Stimulated activated CD4-positive, alpha-beta T cell treated with anti-CD3 and anti-CD28 coated beads, TNF-alpha, amount 100 ng/mL, for 4 hours (primary cell): ENCODE measurements around the gene C12orf50.
"Not testable (repeated sequence)": the region's sequence is repeated elsewhere in the genome, so short reads cannot be mapped to it uniquely, and the experiment has no call there.

Source experiments
- DNase-seq, 3 experiments: peaks; one replicate each; pipeline ENCODE4 v3.0.0-alpha.2; 2020; ENCODE audit warnings: low read depth in 3 of 3

C12orf50 gene

GRCh38 chr12:88029093-88029665 lies at the start of gene C12orf50:
TSS of gene C12orf50 (minus strand) at chr12:88029401. CDS start at chr12:88026962, 2,439 bp downstream.
- no peak for DNase-seq

- DNase-seq, result no peak
These were observed 38.1 kb upstream of the C12orf50 start for GRCh38 chr12:88067301-88067700.

- no peak for DNase-seq
These were observed 34.2 kb upstream of the C12orf50 start for GRCh38 chr12:88063375-88063774.

- DNase-seq, result no peak
These were observed 33.3 kb upstream of the C12orf50 start for GRCh38 chr12:88062474-88062873.

- DNase-seq, result no peak
These were observed 29.5 kb upstream of the C12orf50 start for GRCh38 chr12:88058719-88059077.

GRCh38 chr12:88057994-88058718 lies 29.0 kb upstream of the C12orf50 start:
- DNase-seq, result no peak

- DNase-seq, result no peak
These were observed 27.4 kb upstream of the C12orf50 start for GRCh38 chr12:88056571-88056970.

- DNase-seq, result no peak
These were observed 23.5 kb upstream of the C12orf50 start for GRCh38 chr12:88052686-88053085.

- DNase-seq, result no peak
These were observed 14.8 kb upstream of the C12orf50 start for GRCh38 chr12:88044035-88044434.

- DNase-seq, result no peak
These were observed 8.6 kb upstream of the C12orf50 start for GRCh38 chr12:88037770-88038169.

GRCh38 chr12:88036353-88036965 lies 7.3 kb upstream of the C12orf50 start:
- no peak for DNase-seq

- DNase-seq, result no peak
These were observed 6.7 kb upstream of the C12orf50 start for GRCh38 chr12:88035907-88036289.

- DNase-seq, result peak; percentile 73 to 87 (median 75)
These were observed 6.2 kb upstream of the C12orf50 start for GRCh38 chr12:88035271-88035906.

- not testable (repeated sequence) for DNase-seq
These were observed 2.0 kb upstream of the C12orf50 start for GRCh38 chr12:88031161-88031560.

- no peak for DNase-seq
These were observed 3.0 kb downstream of the C12orf50 start for GRCh38 chr12:88026196-88026595.

GRCh38 chr12:88017964-88018363 lies 11.2 kb downstream of the C12orf50 start:
- no peak for DNase-seq

- DNase-seq, result no peak
These were observed 13.4 kb downstream of the C12orf50 start for GRCh38 chr12:88015825-88016224.

GRCh38 chr12:88011755-88012154 lies 17.4 kb downstream of the C12orf50 start:
- no peak for DNase-seq

GRCh38 chr12:88006351-88006750 lies 22.9 kb downstream of the C12orf50 start:
- DNase-seq, result no peak

GRCh38 chr12:88001327-88001726 lies 27.9 kb downstream of the C12orf50 start:
- no peak for DNase-seq

- DNase-seq, result peak in 1 of 3 experiments; percentile 0
These were observed 33.5 kb downstream of the C12orf50 start for GRCh38 chr12:87995581-87996178.

GRCh38 chr12:87991483-87991882 lies 37.7 kb downstream of the C12orf50 start:
- no peak for DNase-seq
